Tibial nerve (tissue), 4 donors: ENCODE measurements around the gene ARSJ. TPM values are rescaled to one million over a fixed set of nuclear protein-coding genes. Genes with fewer than 3 reads are reported as not detected.
"Not testable (repeated sequence)": the region's sequence is repeated elsewhere in the genome, so short reads cannot be mapped to it uniquely, and the experiment has no call there.

ENCODE experiments used
- DNase-seq, 2 donors: peaks; one replicate each; pipeline ENCODE4 v3.0.0-alpha.2; 2019; ENCODE audit warnings: low spot score in 2 of 2
- H3K27ac ChIP-seq, 4 donors: fragments of 200-600 bp; sonication (generic) in 3 of 4; one replicate each; pipeline ENCODE4 v1.5.1; 2017 to 2019; ENCODE audit warnings: mild to moderate bottlenecking in 1 of 4
- H3K27me3 ChIP-seq, 2 donors: fragments of 200-600 bp; sonication (generic) in 1 of 2; one replicate each; pipeline versions ENCODE4 v1.5.1 to v1.6.0; 2017 to 2019
- H3K36me3 ChIP-seq, 3 donors: fragments of 200-600 bp; sonication (generic); one replicate each; pipeline ENCODE4 v1.5.1; 2018 to 2019
- H3K4me1 ChIP-seq, 4 donors: fragments of 200-600 bp; sonication (generic) in 3 of 4; one replicate each; pipeline ENCODE4 v1.5.1; 2017 to 2019
- H3K4me3 ChIP-seq, 4 donors: fragments of 200-600 bp; sonication (generic) in 3 of 4; one replicate each; pipeline ENCODE4 v1.5.1; 2017 to 2019; ENCODE audit warnings: mild to moderate bottlenecking in 1 of 4, moderate library complexity in 1 of 4
- H3K9me3 ChIP-seq, 4 donors: fragments of 200-600 bp; sonication (generic) in 3 of 4; one replicate each; pipeline ENCODE4 v1.5.1; 2017 to 2019
- EP300 ChIP-seq, 2 donors: sonication (generic); formaldehyde crosslinking; IDR thresholded peaks; one replicate each; pipeline ENCODE4 v1.6.1; 2017; ENCODE audit warnings: antibody characterized with exemption in 2 of 2, mild to moderate bottlenecking in 1 of 2
- POLR2A ChIP-seq, 2 donors: fragments of 450-650 bp; IDR thresholded peaks; one replicate each; pipeline ENCODE4 v1.6.1; 2017; ENCODE audit warnings: antibody characterized with exemption in 2 of 2, mild to moderate bottlenecking in 2 of 2, moderate library complexity in 2 of 2
- WGBS, 2 donors: methylation state at CpG; one replicate each; pipeline ENCODE4 v1.1.5; 2018; 5-methylcytosine and 5-hydroxymethylcytosine counted together
- total RNA-seq, 4 donors: library from RNA; depleted of rRNA; stranded (reverse); fragments of >200 nt; gene quantifications; one replicate each; pipeline ENCODE4 v1.1.0, GENCODE V29; 2016
- TF ChIP-seq, protein P1 (sequence below), 5 experiments: fragments of 200-600 bp in 3 of 5; fragments of 450-650 bp in 2 of 5; sonication (generic) in 3 of 5; IDR thresholded peaks; one replicate each; pipeline ENCODE4 v1.5.1; 2016 to 2019; ENCODE audit warnings: antibody characterized with exemption in 5 of 5, mild to moderate bottlenecking in 3 of 5, moderate library complexity in 2 of 5

ARSJ gene
- total RNA-seq, 4 donors from 2014 or later: 1.8 to 5.5 (median 2.1) TPM

DNA sequence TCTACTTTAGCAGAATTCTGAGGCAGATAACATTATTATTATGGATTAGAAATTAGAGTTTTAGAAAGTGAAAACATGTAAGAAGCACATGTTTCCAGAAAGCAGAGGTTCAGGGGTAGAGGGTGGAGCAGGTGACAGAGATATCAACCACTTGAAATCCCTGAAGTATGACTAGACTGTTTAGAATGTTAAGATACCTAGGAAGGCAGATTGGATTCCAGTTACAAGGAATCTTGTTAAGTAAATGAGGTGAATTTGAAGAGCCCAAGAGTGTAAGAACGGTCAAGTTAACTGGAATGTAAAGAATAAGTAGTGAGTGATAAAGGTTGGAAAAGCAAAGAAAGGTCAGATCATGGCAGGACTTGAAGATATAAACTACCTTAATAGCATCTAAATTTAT, 37.6 kb downstream of the ARSJ start:
- no peaks in the 10 kb centered on the region for H3K27me3 ChIP-seq
- no peaks in the 10 kb centered on the region for H3K9me3 ChIP-seq
- no peak for DNase-seq
- H3K27ac ChIP-seq: no peak overlapping the region
- H3K4me1 ChIP-seq: no peaks in the 10 kb centered on the region
- TF ChIP-seq EP300 (IDR thresholded peaks at IDR 0.05): no peak
- TF ChIP-seq, protein P1, sequence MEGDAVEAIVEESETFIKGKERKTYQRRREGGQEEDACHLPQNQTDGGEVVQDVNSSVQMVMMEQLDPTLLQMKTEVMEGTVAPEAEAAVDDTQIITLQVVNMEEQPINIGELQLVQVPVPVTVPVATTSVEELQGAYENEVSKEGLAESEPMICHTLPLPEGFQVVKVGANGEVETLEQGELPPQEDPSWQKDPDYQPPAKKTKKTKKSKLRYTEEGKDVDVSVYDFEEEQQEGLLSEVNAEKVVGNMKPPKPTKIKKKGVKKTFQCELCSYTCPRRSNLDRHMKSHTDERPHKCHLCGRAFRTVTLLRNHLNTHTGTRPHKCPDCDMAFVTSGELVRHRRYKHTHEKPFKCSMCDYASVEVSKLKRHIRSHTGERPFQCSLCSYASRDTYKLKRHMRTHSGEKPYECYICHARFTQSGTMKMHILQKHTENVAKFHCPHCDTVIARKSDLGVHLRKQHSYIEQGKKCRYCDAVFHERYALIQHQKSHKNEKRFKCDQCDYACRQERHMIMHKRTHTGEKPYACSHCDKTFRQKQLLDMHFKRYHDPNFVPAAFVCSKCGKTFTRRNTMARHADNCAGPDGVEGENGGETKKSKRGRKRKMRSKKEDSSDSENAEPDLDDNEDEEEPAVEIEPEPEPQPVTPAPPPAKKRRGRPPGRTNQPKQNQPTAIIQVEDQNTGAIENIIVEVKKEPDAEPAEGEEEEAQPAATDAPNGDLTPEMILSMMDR (IDR thresholded peaks at IDR 0.05): no peak
- TF ChIP-seq POLR2A (IDR thresholded peaks at IDR 0.05): no peak
- 93 to 94% methylated on average over 1 of the region's 1 CpG for WGBS, 2 donors
- no peak overlapping the region for H3K4me3 ChIP-seq
- no peaks in the 10 kb centered on the region for H3K36me3 ChIP-seq

DNA sequence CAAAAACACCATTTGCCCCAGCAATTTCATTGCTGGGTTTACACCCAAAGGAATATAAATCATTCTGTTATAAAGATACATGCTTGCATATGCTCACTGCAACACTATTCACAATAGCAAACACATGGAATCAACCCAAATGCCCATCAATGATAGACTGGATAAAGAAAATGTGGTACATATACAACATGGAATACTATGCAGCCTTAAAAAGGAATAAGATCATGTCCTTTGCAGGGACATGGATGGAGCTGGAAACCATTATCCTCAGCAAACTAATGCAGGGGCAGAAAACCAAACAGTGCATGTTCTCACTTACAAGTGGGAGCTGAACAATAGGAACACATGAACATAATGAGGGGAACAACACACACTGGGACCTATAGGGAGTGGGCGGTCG, 39.3 kb downstream of the ARSJ start:
- not testable (repeated sequence) for H3K36me3 ChIP-seq, H3K9me3 ChIP-seq, H3K27ac ChIP-seq, DNase-seq, H3K27me3 ChIP-seq, H3K4me3 ChIP-seq, H3K4me1 ChIP-seq
- 94 to 96% methylated on average over 2 of the region's 2 CpGs for WGBS, 2 donors

DNA sequence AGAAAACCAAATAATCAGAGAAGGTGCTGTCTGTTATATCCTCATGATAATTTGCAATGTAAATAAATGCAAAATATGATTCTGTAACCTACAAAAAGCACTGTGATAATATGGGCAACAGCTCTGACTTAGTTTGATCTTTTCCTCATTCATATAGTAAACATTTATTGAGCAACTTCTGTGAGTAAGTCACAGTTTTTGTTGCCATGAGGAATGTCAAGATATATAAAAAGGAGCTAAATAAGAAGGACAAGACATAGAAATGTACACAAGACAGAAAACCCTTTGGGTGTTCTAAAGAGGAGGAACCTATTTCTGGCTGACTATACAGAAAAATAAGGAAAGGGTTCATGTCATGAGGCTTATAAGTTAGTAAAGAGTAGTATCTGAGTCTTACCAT, 44.3 kb downstream of the ARSJ start:
- Histone ChIP-seq H3K27me3 (no peaks in the 10 kb centered on the region), H3K27ac (no peak overlapping the region), H3K4me1 (no peaks in the 10 kb centered on the region), H3K9me3 (no peaks in the 10 kb centered on the region), H3K4me3 (no peak overlapping the region), H3K36me3 (no peaks in the 10 kb centered on the region)
- no peak for DNase-seq
- TF ChIP-seq POLR2A (IDR thresholded peaks at IDR 0.05): no peak
- no peak for TF ChIP-seq EP300 (IDR thresholded peaks at IDR 0.05)
- TF ChIP-seq, protein P1 (IDR thresholded peaks at IDR 0.05): no peak

DNA sequence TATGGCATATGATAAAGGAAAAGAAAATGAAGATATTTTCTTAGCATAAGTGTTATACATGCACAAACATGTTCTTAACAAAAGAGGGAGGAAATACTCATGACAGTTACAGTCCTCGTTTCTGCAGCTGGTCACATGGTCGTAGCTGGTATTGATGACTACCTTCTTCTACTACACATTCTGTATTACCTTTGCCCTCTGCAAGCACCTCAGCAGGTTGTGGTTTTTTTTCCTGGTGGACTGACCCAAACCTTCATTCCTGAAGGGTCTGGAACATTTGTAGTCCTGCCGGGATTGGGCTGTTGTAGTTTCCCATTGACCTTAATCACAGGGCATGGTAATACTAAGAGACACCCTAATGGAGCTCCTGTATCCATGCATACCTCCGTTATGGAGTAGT, 54.7 kb downstream of the ARSJ start:
- H3K4me3 ChIP-seq, H3K9me3 ChIP-seq, H3K36me3 ChIP-seq, H3K27me3 ChIP-seq, DNase-seq, H3K27ac ChIP-seq: not testable (repeated sequence)
- H3K4me1 ChIP-seq: peaks cover 0 to 15% (median 5%) of the 10 kb centered on the region in 4 donors
- WGBS, 2 donors: 90 to 92% methylated on average over 4 of the region's 4 CpGs

DNA sequence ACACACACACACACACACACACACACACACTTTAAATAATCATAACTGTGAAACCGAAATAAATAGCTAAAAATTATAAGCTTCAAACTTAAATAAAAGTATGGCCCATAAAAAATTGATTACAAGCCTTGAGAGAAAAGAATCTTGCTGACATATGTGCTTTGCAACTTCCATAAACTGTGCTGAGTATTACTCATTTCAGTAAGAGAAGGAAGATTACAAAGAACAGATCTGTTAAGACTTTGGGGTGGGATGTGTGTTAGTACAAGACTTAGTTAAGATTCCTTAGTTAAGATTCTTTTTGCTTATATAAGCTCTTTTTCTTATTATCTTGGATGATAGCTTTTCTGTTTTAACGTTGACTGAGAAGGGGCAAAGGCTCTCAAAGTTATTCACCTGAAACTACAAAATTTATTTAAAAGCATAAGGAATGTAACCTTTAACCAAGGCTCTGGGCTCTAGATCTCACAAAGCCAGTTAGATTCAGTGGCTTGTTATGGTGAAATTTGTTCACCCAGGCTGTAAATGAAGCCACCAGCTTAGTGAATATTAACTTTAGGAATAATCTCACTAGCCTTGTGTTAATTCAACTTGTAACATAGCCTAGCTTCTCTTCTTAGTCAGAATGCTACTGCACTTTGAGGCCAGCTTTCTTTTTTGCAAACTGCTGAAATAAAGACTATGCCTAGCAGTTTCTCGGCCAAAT, 58.2 kb downstream of the ARSJ start:
- Histone ChIP-seq H3K9me3 (no peaks in the 10 kb centered on the region), H3K4me3 (no peak overlapping the region), H3K27me3 (no peaks in the 10 kb centered on the region), H3K36me3 (no peaks in the 10 kb centered on the region), H3K4me1 (peaks cover 0 to 15% (median 5%) of the 10 kb centered on the region in 4 donors), H3K27ac (peak overlapping the region in 1 of 4 donors; percentile 1)
- WGBS, 2 donors: 51 to 61% methylated on average over 3 of the region's 3 CpGs
- no peak for DNase-seq
- no peak for TF ChIP-seq EP300 (IDR thresholded peaks at IDR 0.05)
- TF ChIP-seq POLR2A (IDR thresholded peaks at IDR 0.05): no peak
- TF ChIP-seq, protein P1 (IDR thresholded peaks at IDR 0.05): no peak

DNA sequence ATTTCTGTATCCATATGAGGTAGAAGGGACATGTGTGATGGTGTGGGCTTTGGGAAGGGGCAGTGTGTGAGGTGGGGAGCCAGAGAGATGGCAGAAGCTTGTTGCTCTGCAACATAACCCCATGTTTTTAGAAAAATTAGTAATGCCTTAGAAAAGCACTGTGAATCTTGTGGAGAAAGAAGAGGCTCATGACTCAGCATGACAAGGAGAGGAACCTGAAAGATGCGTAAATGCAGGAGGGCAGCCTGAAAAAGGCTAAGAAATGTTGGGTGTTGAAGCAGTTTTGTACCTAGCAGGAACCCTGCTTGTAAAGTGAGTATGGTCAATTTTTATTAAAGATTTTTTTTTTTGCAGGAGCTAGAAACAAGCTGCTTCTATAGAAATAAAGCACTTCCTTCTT, 59.8 kb downstream of the ARSJ start:
- Histone ChIP-seq H3K4me1 (peaks cover 0 to 15% (median 5%) of the 10 kb centered on the region in 4 donors), H3K4me3 (no peak overlapping the region), H3K36me3 (no peaks in the 10 kb centered on the region), H3K9me3 (no peaks in the 10 kb centered on the region), H3K27ac (no peak overlapping the region), H3K27me3 (no peaks in the 10 kb centered on the region)
- 97 to 100% methylated on average over 1 of the region's 1 CpG for WGBS, 2 donors
- DNase-seq: no peak
- TF ChIP-seq POLR2A (IDR thresholded peaks at IDR 0.05): no peak
- TF ChIP-seq, protein P1 (IDR thresholded peaks at IDR 0.05): no peak
- no peak for TF ChIP-seq EP300 (IDR thresholded peaks at IDR 0.05)
